ENCODE data around the gene ANKRD60.

DNA sequence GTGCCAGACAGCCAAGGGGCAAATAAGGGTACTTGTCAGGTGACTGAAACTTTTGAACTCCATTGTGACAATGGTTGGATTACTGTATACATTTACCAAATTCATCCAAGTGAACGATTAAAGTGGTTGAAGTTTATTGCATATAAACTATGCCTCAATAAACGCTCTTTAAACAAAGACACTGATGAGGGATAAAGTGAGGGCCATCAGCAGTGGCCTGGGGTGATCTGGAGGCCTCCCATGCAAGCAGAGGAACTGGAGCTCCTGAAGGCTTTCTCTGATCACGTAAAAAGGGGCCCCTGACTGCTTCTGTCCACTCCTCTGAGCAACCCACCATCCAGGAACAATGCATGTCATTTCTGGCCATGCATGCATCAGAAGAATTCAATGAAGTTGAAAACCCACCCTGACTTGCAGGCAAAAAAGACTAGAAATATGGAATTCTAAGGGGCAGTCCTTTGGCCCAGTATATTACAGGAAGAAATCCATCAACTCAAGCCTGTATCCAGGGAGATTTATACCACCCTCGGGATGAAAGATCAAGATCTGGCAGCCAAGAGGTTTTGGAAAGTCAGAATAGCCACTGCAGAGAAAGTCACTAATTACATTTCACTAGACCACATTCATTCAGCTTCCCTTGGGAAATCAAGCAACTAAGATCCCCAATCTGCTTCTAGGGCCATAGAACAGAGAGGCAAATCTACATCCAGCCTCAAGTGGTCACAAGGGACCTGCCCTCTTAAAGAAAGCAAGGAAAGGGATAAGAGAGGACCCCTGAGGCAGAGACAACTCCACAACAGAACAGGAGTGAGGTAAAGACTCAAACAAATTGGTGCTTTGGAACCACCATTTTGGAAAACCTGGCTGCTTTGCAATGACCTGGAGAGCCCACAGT lies 49.4 kb upstream of the ANKRD60 start:
- TF ChIP-seq CTCF (IDR thresholded peaks at IDR 0.05) (no peak), POLR2A (IDR thresholded peaks at IDR 0.05) (no peak)
